Psoas muscle (tissue), 8 donors: ENCODE results near the gene AP5B1. TPM values are rescaled to one million over a fixed set of nuclear protein-coding genes. Genes with fewer than 3 reads are reported as not detected.
A peak's percentile ranks its signal among the peaks of the same experiment; 100 is the strongest.

Experiments used
- ATAC-seq, 4 donors: fragments of 200-7000 bp; cut with Tn5 transposase; one replicate each; pipeline ENCODE4 v1.9.1; 2020; ENCODE audit warnings: moderate library complexity in 3 of 4, mild to moderate bottlenecking in 2 of 4
- DNase-seq, 2 donors: peaks; one replicate each; pipeline ENCODE4 v3.0.0-alpha.2; 2020
- H3K27ac ChIP-seq: fragments of 200-600 bp; one replicate; pipeline ENCODE4 v1.8.0; 2022
- H3K27me3 ChIP-seq, 3 donors: fragments of 200-600 bp in 1 of 3; one replicate each; pipeline versions ENCODE4 v1.6.1 to v1.8.0; 2013 to 2022; ENCODE audit warnings: low read length in 2 of 3, mild to moderate bottlenecking in 2 of 3, moderate library complexity in 1 of 3; ENCODE audit not compliant: insufficient read depth in 3 of 3
- H3K36me3 ChIP-seq, 2 donors: fragments of 200-600 bp in 1 of 2; one replicate each; pipeline versions ENCODE4 v1.6.1 to v1.8.0; 2013 to 2022; ENCODE audit warnings: low read depth in 1 of 2, mild to moderate bottlenecking in 1 of 2, moderate library complexity in 1 of 2; ENCODE audit not compliant: insufficient read depth in 1 of 2
- H3K4me1 ChIP-seq: fragments of 200-600 bp; one replicate; pipeline ENCODE4 v1.8.0; 2022
- H3K4me3 ChIP-seq: fragments of 200-600 bp; one replicate; pipeline ENCODE4 v1.8.0; 2022; ENCODE audit warnings: mild to moderate bottlenecking
- H3K9me3 ChIP-seq: fragments of 200-600 bp; one replicate; pipeline ENCODE4 v1.8.0; 2022
- WGBS, 3 donors: extraction: QIAGEN DNeasy Blood & Tissue Kit; methylation state at CpG; one replicate each; pipeline versions ENCODE4 v1.1.6 to v1.1.7; 2013; 5-methylcytosine and 5-hydroxymethylcytosine counted together
- intact Hi-C, 2 donors: fragments of 100-400 bp; cut with DNase I; formaldehyde crosslinking; loops; one replicate each; pipeline versions ENCODE4 v1.11.0 to v1.14.2; 2022
- polyA plus RNA-seq, 3 donors: library from polyadenylated mRNA; stranded (reverse); fragments of 200-250 nt; gene quantifications; one replicate each; pipeline ENCODE4 v1.2.3, GENCODE V29; 2013
- total RNA-seq, 4 donors: library from RNA; stranded (reverse); fragmentation: NEBNext Ultra II Directional in 2 of 4; extraction: Animal tissue kit (Norgen Biotek cat#: 25700) in 2 of 4; gene quantifications; one replicate each; pipeline versions ENCODE4 v1.2.1 to v1.2.4, GENCODE V29; 2021 to 2023
- TF ChIP-seq, protein P1 (sequence below): fragments of 200-600 bp; IDR thresholded peaks from one replicate; pipeline ENCODE4 v1.8.0; 2022; ENCODE audit warnings: antibody characterized with exemption
- donor health status: healthy with polysubstance abuse.
- donor health status: DM: no; HTN: no; CAD: no; lungs with moderate emphysema.
- donor health status: Bipolar disorder and iron deficiency.
- donor health status: healthy.
- donor health status: DM: yes; HTN: yes; CAD: no.
- donor health status: DM: no; HTN: no; CAD: no.
- donor health status: DM: no; HTN: no; CAD: no.
- donor health status: DM: yes; HTN: yes; CAD: no.

AP5B1 gene
- total and polyA plus RNA-seq, 7 donors, result 6.1 to 20.5 (median 9.2) TPM

- intact Hi-C loops, result loop anchor here (2.0 to 5.0 kb wide), 3 partner anchors 35 to 70 kb away; partner anchors contain the start of gene KAT5 (in 1 of the 2)
- DNase-seq (peak in 1 of 2 donors; percentile 47), ATAC-seq (no peak)
- Histone ChIP-seq H3K36me3 (peaks cover 0 to 24% of the 10 kb centered on the region in 2 donors), H3K27ac (no peak overlapping the region), H3K9me3 (no peaks in the 10 kb centered on the region), H3K4me1 (peaks cover 12% of the 10 kb centered on the region), H3K4me3 (no peak overlapping the region), H3K27me3 (peaks cover 3 to 26% (median 15%) of the 10 kb centered on the region in 3 donors)
- TF ChIP-seq, protein P1, sequence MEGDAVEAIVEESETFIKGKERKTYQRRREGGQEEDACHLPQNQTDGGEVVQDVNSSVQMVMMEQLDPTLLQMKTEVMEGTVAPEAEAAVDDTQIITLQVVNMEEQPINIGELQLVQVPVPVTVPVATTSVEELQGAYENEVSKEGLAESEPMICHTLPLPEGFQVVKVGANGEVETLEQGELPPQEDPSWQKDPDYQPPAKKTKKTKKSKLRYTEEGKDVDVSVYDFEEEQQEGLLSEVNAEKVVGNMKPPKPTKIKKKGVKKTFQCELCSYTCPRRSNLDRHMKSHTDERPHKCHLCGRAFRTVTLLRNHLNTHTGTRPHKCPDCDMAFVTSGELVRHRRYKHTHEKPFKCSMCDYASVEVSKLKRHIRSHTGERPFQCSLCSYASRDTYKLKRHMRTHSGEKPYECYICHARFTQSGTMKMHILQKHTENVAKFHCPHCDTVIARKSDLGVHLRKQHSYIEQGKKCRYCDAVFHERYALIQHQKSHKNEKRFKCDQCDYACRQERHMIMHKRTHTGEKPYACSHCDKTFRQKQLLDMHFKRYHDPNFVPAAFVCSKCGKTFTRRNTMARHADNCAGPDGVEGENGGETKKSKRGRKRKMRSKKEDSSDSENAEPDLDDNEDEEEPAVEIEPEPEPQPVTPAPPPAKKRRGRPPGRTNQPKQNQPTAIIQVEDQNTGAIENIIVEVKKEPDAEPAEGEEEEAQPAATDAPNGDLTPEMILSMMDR, result no peak
- 80 to 85% (median 83%) methylated on average over 13 of the region's 13 CpGs for WGBS, 3 donors
Measured at GRCh38 chr11:65781962-65782815, 1.4 kb upstream of the AP5B1 start.

DNA sequence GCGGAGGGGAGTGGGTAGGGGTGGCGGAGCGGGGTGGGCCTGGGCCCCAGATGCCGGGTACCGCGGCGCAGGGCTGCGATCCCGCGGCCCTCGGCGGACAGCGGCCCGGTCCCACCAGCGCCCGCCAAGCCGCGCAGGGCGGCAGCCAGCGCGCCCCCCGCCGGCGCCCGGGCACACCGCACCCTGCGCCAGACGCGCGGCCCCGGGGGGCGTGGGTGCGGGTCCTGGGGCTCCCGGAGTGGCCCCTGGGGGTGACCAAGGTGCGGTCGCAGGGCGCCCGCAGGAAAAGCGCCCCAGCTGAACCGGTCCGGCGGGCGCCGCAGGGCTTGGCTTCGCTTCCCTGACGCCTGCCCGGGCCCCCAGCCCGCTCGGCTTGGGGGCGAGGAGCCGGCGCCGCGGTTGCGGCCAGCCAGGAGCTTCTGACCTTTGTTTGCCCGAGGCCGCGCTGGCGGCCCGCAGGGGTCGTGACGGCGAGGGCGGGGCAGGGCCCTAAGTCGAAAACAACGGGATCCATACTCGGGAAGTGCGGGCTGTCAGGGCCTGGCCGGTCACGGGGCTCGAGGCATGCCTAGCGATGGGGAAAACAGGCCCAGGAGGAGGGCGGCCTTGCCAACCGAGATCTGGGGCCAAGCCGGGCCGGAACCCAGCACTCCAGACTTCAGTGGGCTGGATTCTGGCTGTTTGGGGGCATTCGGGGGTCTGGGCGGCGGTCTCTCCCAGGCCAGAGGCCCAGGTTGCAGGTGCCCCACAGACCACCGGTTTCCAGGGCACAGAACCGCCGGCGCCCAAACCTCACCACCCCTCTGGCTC, 581 bp upstream of the AP5B1 start:
- intact Hi-C loops, result loop anchor here (2.0 to 5.0 kb wide), 3 partner anchors 35 to 69 kb away; partner anchors contain the start of gene KAT5 (in 1 of the 2)
- WGBS, 3 donors, result 9 to 16% (median 13%) methylated on average over 53 to 83 of the region's 83 CpGs
- peak overlapping the region; percentile 55 for H3K27ac ChIP-seq
- ATAC-seq, result peak; percentile 28 to 55 (median 42)
- H3K27me3 ChIP-seq, result peaks cover 3 to 19% (median 11%) of the 10 kb centered on the region in 3 donors
- no peaks in the 10 kb centered on the region for H3K9me3 ChIP-seq
- peaks cover 16% of the 10 kb centered on the region for H3K4me1 ChIP-seq
- peak overlapping the region; percentile 96 for H3K4me3 ChIP-seq
- DNase-seq, result peak; percentile 49 to 60
- H3K36me3 ChIP-seq, result peaks cover 0 to 32% of the 10 kb centered on the region in 2 donors
- TF ChIP-seq, protein P1, result peak; percentile 41

GRCh38 chr11:65779919-65780769, 632 bp downstream of the AP5B1 start:
- DNase-seq, result peak; percentile 84 to 89
- TF ChIP-seq, protein P1, result peak; percentile 85
- peaks cover 20% of the 10 kb centered on the region for H3K4me1 ChIP-seq
- H3K36me3 ChIP-seq, result peaks cover 0 to 33% of the 10 kb centered on the region in 2 donors
- no peaks in the 10 kb centered on the region for H3K9me3 ChIP-seq
- H3K27ac ChIP-seq, result peak overlapping the region; percentile 79
- peak overlapping the region; percentile 96 for H3K4me3 ChIP-seq
- peak; percentile 79 to 87 (median 85) for ATAC-seq
- intact Hi-C loops, result loop anchor here (2.0 to 5.0 kb wide), 4 partner anchors 37 to 207 kb away; partner anchors contain the start of gene KAT5 (in 1 of the 2)
- whole genome bisulfite sequencing, 3 donors, result 5 to 8% (median 6%) methylated on average over 54 to 76 of the region's 76 CpGs
- peaks cover under 1 to 7% (median 2%) of the 10 kb centered on the region in 3 donors for H3K27me3 ChIP-seq

DNA sequence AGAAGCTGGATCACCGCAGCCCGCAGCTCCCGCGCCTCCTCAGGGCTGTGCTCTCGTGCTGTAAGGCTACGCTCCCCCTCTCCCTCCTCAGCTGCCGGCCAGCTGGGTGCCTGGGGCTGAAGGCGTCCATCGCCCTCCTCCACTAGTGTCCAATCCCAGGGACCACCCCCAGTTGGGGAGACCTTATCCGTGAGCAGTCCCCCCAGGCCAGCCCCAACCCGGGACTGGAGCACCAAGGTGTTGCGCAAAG, 1.2 kb downstream of the AP5B1 start:
- ATAC-seq (no peak), DNase-seq (no peak)
- Histone ChIP-seq H3K36me3 (peaks cover 0 to 33% of the 10 kb centered on the region in 2 donors), H3K4me1 (peaks cover 20% of the 10 kb centered on the region), H3K4me3 (peak overlapping the region; percentile 96), H3K27ac (no peak overlapping the region), H3K27me3 (peaks cover 0 to 1% (median 0%) of the 10 kb centered on the region in 3 donors), H3K9me3 (no peaks in the 10 kb centered on the region)
- 83 to 88% (median 84%) methylated on average over 9 to 12 of the region's 12 CpGs for WGBS, 3 donors
- TF ChIP-seq, protein P1, result no peak
- intact Hi-C loops, result loop anchor here in 1 of 2 donors (5.0 kb wide), 1 partner anchor 208 kb away; no protein-coding TSS in a partner anchor
